Ovary (tissue), 3 donors: Measurements from ENCODE around the gene CTNNAL1.

ENCODE experiments used
- EP300 ChIP-seq: sonication (generic); formaldehyde crosslinking; IDR thresholded peaks from one replicate; pipeline ENCODE4 v1.6.1; 2017; ENCODE audit warnings: antibody characterized with exemption
- TF ChIP-seq, protein P1 (sequence below), 3 donors: fragments of 450-650 bp in 2 of 3; fragments of 200-600 bp in 1 of 3; IDR thresholded peaks; one replicate each; pipeline versions ENCODE4 v1.5.1 to v1.8.0; 2016 to 2022; ENCODE audit warnings: antibody characterized with exemption in 3 of 3, mild to moderate bottlenecking in 1 of 3
- donor health status: DM: no; HTN: no; CAD: no.

DNA sequence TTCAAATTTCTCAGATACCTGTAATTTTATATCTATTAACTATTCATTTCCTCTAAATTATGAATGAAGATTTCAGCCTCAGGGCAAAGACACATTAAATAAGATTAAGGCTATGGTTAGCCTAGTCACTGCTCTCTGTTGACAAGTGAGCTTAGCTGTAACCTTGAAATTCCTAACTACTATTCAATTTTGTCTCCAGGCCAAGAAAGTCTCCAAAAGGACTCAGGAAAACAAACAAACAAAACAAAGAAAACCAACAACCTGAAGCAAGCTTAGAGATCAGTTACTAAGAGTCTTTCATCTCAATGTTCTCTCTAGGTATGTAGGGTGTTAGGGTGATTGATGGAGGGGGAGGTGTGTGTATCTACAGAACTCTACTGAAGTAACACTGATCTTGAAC is 9.6 kb upstream of the CTNNAL1 start:
- no peak for TF ChIP-seq EP300
- TF ChIP-seq, protein P1, sequence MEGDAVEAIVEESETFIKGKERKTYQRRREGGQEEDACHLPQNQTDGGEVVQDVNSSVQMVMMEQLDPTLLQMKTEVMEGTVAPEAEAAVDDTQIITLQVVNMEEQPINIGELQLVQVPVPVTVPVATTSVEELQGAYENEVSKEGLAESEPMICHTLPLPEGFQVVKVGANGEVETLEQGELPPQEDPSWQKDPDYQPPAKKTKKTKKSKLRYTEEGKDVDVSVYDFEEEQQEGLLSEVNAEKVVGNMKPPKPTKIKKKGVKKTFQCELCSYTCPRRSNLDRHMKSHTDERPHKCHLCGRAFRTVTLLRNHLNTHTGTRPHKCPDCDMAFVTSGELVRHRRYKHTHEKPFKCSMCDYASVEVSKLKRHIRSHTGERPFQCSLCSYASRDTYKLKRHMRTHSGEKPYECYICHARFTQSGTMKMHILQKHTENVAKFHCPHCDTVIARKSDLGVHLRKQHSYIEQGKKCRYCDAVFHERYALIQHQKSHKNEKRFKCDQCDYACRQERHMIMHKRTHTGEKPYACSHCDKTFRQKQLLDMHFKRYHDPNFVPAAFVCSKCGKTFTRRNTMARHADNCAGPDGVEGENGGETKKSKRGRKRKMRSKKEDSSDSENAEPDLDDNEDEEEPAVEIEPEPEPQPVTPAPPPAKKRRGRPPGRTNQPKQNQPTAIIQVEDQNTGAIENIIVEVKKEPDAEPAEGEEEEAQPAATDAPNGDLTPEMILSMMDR (IDR thresholded peaks at IDR 0.05): no peak
